Loucy (cell line): ENCODE data around the gene ATRNL1.
"Not testable (repeated sequence)": the region's sequence is repeated elsewhere in the genome, so short reads cannot be mapped to it uniquely, and the experiment has no call there.

Experiments
- CTCF ChIP-seq: fragments of 200-600 bp; sonication (generic); conservative IDR thresholded peaks from 2 replicates; pipeline ENCODE4 v1.5.1; 2014; ENCODE audit warnings: mild to moderate bottlenecking, antibody characterized with exemption, low read length
- EZH2phosphoT487 ChIP-seq: fragments of 200-600 bp; IDR thresholded peaks from 2 replicates; pipeline ENCODE4 v1.6.1; 2018; ENCODE audit warnings: antibody characterized with exemption, mild to moderate bottlenecking, moderate library complexity, borderline replicate concordance

- not testable (repeated sequence) for TF ChIP-seq CTCF, EZH2phosphoT487
Observed at GRCh38 chr10:115405838-115406237, 312.7 kb downstream of the ATRNL1 start.
